ENCODE data around the gene C10orf88.
A peak's percentile ranks its signal among the peaks of the same experiment; 100 is the strongest.
"Not testable (repeated sequence)": the region's sequence is repeated elsewhere in the genome, so short reads cannot be mapped to it uniquely, and the experiment has no call there.

Gene C10orf88

GRCh38 chr10:122957474-122957873 is 3.4 kb upstream of the C10orf88 start:
- DNase-seq, result no peak

DNA sequence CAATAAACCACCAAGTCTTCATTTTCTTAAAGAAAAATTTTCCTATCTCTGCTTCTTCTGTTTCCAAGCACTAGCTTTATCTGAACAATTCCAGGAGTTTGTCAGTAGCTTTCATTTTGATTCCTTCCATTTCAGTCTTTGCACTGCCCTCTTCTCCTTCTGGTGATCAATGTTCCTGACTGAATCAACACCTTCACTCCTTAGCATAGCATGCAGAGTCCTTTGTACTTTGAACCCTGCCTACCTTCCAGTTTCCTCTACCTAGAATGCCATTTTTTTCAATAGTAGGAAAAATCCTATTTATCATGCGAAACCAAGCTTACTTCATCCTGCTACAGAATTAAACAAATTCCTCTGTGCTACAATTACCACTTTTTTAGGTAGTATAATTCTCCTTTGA is 1.9 kb upstream of the C10orf88 start:
- no peak for DNase-seq

- DNase-seq, result no peak
Measured at GRCh38 chr10:122954731-122955050, 664 bp upstream of the C10orf88 start.

DNA sequence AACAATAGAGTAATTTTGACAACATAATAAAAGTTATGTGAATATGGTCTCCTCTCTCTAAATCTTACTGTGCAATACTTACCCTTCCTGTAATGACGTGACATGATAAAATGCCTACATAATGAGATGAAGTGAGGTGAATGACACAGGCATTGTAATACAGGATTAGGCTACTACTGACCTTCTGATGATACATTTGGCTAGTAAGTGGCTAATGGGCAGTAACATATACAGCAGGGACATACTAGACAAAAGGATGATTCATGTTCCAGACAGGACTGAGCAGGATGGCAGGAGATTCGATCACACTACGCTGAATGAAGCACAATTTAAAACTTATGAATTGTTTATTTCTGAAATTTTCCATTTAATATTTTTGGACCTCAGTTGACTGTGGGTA is 4.7 kb downstream of the C10orf88 start:
- DNase-seq, result no peak

DNA sequence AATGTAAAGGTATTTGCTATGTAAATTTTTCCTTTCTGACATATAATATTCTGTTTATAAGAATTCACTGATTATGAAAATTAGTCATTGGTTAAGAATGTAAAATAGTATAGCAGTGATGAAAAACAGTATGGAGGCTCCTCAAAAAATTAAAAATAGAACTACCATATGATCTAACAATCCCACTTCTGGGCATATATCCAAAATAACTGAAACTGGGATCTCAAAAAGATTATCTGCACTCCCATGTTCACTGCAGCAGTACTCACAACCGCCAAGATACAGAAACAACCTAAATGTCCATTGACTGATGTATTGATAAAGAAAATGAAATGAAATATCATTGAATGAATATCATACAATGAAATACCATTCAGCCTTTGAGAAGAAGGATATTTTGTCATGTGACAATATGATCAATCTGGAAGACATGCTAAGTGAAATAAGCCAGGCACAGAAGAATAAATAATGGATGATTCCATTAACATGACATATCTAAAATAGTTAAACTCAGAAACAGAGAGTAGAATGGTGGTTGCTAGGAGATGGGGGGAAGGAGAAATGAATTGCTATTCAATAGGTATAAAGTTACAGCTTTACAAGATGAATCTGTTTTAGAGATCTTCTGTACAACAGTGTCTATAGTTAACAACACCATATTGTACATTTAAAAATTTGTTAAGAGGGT is 14.0 kb downstream of the C10orf88 start:
- no peak for DNase-seq

DNA sequence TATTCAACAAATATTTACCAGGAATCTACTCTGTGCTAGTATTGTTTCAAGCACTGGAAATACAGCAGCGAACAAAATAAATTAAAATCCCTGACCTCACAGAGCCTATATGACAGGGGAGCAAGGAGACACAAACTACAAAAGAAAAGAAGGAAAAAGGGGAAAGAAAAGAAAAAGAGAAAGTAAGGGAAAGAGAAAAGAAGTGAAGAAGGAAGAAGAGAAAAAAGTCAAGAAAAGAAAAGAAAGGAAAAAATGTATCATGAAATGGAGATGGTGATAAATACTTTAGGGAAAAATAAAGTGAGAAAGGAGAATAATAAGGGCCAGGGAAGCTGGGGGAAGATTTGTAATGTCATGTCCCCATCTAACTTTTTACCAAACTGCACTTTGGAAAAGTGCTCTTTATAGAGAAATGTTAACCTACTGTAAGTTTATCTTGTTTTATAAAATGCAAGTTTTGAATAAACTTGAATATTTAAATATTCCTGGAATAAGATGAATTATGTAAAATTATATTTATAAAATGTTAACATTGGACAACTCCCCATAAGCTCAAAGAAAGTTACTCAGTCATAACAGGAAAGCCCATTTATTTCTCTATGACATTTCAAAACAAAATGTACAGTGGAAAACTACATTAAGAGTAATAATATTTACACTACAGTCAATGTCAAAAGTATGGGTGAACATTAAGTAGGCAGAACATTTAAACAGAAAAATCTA is 14.7 kb downstream of the C10orf88 start:
- DNase-seq, result no peak

DNA sequence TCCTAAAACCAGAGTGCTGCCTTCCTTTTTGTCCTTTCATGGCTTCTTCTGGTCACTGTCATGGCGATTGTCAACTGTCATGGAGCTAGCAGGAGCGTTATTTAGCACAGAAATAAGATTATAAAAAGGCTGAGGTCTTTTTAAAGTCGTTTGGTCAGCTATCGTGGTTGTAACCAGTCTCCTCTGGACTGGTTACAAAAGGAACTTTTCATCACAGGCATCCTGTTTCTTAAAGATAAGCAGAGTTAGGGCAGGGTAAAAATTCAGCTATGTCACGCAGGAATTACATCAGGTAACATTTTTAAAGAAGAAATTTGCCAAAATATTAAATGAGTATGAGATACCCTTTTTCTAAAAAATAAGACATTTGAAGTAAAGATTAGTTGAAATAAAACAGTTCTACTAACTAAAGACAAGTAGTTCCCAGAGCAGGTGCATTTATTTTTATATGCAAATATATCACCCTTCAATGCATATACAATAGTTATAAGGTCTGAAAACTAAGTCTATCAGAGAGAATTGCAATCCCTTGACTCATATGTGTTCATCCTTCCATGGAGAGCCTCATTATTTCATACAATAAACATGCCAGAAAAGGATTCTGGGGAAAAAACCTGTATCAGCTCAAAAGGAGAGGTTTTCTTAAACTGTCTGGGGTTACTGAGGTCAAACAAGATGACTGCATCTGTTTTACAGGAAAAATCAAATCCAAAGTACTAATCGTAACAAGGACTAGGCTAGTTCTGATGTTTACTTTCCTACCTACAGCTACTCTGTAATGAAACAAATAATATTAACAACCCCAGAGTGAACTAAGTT is 22.7 kb downstream of the C10orf88 start:
- no peak for DNase-seq

- peak in 1 of 4 experiments; percentile 2 for DNase-seq
Measured at GRCh38 chr10:122930140-122930539, 23.9 kb downstream of the C10orf88 start.

DNA sequence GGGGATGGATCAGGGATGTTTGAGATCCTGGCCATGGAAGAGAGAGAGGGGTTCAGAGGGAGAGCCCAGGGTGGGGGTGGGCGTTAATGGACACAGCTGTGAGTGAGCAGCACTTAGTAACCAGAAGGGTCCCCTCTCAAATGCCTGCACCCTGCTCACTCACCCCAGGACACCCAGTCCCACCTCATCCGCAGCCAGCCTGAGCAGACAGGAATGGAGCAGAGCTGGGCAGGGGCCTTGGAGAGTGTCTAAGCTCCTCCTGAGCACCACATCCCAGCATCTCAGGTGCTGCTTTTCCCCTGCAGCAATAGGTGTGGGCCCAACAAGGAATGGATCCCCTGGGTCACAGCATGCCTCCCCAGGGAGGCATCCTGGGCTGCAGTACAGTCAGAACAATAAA is 38.3 kb downstream of the C10orf88 start:
- no peak for DNase-seq

DNA sequence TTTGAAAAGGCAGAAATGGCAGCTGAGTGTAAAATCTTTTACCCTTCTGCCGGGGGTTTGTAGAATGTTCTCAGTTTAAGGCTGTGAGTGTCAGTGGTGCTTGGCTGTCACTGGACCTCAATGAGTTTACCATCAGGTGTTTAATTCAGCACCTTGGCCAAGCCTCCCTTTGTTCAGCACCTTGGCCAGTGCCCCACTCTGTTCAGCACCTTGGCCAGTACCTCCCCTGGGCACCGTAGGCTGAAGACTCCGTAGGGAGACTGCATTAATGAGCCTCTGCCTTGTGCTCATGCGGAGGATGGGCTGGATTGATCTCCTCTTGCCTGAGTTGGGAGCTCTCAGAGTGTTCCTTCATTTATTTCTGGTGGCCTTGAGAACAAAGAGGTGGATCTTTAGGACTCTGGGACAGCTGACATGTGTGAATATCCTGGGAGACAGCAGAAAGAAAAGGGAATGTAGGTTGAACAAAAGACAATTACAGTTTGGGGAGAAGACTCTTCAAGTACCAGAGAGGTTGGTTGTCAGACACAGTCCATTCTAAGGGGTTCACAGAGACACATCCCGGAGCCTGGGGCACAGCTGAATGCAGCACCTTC is 42.0 kb downstream of the C10orf88 start:
- peak; percentile 38 to 65 (median 50) for DNase-seq

DNA sequence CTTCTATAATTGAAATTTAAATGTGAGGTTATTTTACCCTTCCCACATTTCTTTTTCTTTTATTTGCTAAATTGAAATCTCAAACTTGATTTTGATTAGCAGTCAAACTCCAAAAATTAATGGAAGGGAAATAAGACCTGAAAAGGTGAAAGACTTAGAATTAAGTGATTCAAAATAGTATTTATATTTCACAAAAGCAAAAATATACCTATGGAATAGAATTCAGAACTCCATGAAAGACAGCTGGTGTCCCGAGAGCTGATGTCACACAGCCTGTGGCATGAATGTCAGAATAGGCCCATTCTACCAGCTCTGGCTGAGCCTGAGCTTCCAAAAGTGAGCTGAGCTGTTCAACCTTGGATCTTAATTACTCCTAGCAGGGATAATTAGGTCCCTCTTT is 43.7 kb downstream of the C10orf88 start, which contains the start of gene FAM24A:
Gene FAM24A, plus strand, starts transcription at position 301 of the 400 bp plus-strand sequence. CDS start 1,025 bp downstream, outside the sequence.
- no peak for DNase-seq

DNA sequence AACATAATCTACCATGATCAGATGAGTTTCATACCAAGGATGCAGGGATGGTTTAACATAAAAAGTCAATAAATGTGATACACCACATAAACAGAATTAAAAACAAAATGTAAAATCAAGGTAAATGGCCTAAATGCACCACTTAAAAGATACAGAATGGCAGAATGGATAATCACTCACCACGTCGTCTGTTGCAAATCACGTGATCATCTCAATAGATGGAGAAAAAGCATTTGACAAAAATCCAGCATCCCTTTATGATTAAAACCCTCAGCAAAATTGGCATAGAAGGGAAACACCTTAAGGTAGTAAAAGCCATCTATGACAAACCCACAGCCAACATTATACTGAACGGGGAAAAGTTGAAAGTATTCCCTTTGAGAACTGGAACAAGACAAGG is 50.2 kb downstream of the C10orf88 start:
- not testable (repeated sequence) for DNase-seq

DNA sequence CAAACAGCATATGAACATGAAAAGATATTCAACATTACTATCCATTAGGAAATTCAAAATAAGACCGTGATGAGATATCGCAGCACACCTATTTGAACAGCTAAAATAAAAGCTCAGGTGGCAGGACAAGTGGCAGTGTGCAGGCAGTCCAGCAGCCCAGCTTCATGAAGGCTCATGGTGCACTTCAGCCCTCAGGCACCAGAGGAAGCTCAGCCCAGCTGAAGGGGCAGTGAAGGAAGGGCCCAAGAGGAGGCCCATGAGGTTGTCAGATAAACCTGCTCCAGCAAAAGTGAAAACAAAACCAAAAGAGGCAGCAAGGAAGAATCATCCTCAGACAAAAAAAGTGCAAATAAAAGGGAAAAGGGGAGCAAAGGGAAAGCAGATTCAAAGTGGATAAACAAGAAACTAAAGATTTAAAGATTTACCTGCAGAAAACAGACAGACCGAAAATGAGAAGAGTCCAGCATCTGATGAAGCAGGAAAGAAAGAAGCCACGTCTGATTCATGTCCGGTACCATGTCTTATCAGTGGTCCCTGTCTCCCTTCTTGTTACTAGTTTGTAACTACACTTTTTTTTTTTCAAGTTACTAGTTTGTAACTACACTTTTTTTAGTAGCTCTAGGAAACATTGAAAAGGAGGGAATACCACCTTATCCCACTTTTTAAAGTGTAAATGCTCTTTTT is 59.6 kb downstream of the C10orf88 start:
- no peak for DNase-seq

- peak in 1 of 4 experiments; percentile 0 for DNase-seq
Measured at GRCh38 chr10:122884166-122884565, 69.9 kb downstream of the C10orf88 start.

GRCh38 chr10:122882766-122883165 is 71.3 kb downstream of the C10orf88 start:
- DNase-seq, result no peak

Data from suppressor macrophage (primary cell).